HG03432 (cell line): ENCODE data around the gene SLC6A15.

ENCODE experiments used
- ATAC-seq: cut with Tn5 transposase; IDR thresholded peaks from one replicate; pipeline ENCODE4 v1.9.1; 2021; ENCODE audit warnings: mild to moderate bottlenecking, moderate library complexity; ENCODE audit not compliant: unreplicated experiment

Gene SLC6A15

DNA sequence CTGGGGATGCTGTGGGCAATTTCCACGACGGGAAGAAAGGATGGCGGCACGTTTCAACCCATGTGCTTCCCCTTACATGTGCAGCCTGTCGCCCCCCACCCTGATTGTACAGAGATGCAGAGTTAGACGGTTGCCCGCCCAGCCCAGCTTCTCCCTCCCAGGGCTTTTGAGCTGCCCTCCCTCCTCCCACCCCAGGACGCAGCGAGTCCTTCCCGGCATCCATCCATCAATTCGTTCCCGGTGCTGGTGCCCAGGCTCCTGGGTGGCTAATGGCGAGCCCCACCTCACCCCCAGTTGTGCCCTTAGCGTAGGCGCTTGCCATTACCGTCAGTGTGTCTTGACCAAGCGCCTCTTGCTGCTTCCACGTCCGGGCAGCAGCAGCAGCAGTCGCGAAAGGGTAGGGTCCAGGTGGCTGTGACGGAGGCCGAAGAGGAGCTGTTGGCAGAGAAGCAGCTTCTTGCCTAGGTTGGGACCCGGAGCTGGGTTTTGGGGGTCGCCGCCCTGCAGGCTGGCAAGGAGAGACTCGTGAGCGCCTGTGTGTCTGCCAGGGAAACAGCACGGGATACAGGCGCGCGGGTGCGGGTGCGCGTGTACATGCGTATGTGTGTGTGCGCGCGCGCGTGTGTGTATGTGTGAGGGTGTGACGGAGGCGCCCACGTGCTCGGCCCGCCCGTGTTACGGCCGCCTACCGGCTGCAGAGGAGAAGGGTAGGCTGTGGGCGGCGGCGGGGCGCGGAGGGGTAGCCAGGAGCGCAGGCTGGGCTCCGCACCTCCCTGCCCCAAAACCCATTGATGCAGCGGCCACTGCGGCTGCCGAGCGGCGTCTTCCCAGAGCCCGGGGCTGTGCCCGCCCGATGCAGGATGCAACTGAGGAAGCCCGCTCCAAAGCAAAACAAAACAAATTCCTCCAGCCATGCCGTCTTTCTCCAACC lies at the start of gene SLC6A15:
SLC6A15 (minus strand) TSS at position 602 of the 931 bp plus-strand sequence. CDS start 20,679 bp downstream, outside the sequence.
- peak; percentile 81 for ATAC-seq

DNA sequence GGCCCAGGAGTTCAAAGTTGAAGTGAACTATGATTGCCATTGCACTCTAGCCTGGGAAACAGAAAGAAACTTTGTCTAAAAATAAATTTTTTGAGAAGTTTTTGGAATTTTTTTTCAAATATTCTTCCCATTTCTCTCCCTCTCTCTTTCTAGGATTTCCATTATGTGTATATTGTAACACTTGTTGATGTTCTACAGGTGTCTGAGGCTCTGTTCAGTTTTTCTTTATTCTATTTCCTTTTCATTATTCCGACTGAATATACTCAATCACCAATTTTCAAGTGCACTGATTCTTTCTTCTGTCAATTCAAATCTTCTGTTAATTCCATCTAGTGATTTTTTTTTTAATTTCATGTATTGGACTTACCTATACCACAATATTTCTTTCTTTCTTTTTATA lies 48.3 kb upstream of the SLC6A15 start:
- ATAC-seq, result no peak

GRCh38 chr12:84955298-84955697 lies 42.7 kb upstream of the SLC6A15 start:
- ATAC-seq, result no peak

GRCh38 chr12:84954415-84954814 lies 41.8 kb upstream of the SLC6A15 start:
- ATAC-seq, result peak; percentile 67

GRCh38 chr12:84950971-84951546 lies 38.5 kb upstream of the SLC6A15 start:
- ATAC-seq, result no peak

- ATAC-seq, result no peak
Observed at GRCh38 chr12:84946753-84947152, 34.2 kb upstream of the SLC6A15 start.

- ATAC-seq, result no peak
Observed at GRCh38 chr12:84937415-84937814, 24.8 kb upstream of the SLC6A15 start.

DNA sequence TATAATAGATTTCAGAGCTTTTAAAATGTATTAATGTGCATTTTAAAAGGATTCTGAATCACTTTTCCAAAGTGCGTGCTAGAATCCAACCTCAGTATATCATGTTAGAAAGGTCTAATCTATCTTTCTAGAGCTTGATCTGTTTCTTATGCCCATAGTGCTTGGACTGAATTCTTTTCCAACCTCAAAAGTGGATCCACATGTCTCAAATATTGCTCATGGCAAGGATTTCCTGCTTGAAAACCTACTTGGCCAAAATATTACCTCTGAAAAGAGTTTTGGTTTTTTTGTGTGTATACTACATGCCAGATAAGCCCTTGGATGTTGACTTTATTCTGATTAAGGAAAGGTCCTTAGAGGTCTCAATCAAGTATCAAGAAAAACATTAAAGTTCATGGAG lies 16.9 kb upstream of the SLC6A15 start:
- no peak for ATAC-seq

- no peak for ATAC-seq
Observed at GRCh38 chr12:84924981-84925380, 12.4 kb upstream of the SLC6A15 start.

DNA sequence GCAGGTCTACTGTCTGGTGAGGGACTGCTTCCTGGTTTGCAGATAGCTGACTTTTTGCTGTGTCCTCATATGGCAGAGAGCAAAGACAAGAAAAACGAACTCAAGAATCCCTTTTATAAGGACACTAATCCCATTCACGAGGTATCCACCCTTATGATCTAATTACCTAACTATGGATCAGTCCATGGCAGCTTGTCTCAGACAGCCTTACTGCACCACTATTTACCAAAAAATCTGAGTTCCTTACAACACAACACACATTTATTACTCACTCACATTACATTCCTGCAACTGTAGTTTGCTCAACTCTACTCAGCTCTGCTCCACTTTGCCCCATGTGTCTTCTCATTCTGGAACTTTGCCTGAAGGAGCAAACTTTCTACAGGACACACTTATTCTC lies 10.1 kb upstream of the SLC6A15 start:
- ATAC-seq, result no peak

DNA sequence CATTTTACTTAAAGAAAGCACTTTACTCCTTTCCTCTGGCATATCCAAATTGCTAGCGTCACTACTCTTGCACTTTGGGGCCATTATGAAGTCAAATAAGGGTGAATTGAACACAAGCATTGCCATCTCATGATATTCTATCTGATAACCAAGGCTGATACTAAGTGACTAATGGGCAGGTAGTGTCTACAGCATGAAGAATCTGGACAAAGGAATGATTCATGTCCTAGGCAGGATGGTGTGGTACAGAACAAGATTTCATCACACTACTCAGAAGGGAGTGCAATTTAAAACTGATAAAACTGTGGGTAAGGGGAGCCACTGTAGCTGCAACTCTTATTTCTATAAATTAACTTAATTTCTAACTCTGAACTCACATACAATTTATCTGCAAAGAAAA lies 7.7 kb upstream of the SLC6A15 start:
- no peak for ATAC-seq

DNA sequence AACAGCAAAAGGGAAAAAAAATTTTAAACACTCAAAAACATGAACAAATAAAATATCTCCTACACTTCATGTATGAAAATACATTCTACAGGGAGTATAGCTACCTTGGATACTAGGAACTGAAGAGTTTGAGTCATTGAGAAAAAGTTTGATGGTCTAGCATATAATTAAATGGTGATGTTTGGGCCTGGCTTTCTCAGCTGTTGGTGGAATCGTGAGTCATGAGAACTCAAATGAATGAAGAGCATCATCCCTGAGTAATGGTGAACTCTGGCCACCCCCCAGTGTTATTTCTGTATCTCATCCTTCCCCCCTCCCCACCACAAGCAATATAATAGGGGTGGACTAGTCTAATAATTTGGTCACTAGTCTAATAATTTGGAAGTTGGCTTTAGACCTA lies 6.7 kb upstream of the SLC6A15 start:
- ATAC-seq, result no peak

GRCh38 chr12:84913129-84913515 lies 523 bp upstream of the SLC6A15 start:
- no peak for ATAC-seq

- ATAC-seq, result no peak
Observed at GRCh38 chr12:84911271-84912197, 1.1 kb downstream of the SLC6A15 start.

DNA sequence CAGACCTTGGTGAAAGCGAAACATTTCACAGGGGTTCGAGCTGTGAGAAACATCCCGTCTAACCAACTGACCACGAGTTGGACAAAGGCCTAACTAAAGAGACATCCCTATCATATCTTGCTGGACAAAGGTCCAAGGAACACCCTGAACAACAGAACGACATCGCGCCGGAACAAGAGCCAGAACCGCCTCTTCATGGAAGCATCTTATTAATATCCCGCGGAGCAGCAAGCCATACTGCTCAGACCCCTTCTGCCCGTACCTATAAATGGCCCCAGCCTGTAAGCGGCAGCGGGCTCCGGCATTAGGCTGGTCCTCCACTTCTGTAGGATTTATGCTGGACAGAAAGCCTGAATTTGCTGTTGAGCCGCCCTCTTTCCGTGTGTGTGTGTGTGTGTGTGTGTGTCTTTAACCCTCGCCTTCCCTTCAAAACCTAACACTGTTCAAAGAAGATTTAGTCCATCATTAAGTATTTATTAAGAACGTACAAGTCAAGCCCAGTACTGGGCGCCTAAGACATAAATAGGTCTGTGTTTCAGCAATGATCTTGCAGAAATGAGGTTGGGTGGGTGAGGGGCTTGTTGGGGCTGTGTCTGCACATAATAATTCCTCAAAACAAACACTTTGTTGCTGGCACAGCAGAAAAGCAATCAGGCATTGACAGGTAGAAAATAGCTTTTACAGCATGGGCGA lies 1.9 kb downstream of the SLC6A15 start:
- no peak for ATAC-seq

- no peak for ATAC-seq
Observed at GRCh38 chr12:84904051-84904450, 8.5 kb downstream of the SLC6A15 start.

GRCh38 chr12:84891106-84891838 lies 21.3 kb downstream of the SLC6A15 start:
- ATAC-seq, result no peak

DNA sequence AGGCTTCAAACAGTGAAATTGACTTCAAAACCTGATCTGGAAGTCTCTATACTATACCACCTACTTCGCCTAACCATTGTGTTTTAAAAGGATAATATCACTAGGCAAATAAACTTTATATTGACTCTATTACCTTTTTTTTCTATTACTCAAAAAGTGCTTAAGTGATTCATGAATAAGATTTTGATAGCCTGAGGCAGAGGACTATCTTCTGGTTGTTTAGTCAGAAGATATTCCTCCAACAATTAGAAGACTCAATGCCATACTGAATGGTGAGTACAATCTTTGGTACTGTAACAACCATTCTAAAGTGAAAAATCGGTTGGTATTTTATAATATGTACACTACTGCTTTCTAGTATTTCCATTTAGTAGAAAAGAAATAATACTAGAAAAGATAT lies 22.8 kb downstream of the SLC6A15 start:
- ATAC-seq, result no peak

DNA sequence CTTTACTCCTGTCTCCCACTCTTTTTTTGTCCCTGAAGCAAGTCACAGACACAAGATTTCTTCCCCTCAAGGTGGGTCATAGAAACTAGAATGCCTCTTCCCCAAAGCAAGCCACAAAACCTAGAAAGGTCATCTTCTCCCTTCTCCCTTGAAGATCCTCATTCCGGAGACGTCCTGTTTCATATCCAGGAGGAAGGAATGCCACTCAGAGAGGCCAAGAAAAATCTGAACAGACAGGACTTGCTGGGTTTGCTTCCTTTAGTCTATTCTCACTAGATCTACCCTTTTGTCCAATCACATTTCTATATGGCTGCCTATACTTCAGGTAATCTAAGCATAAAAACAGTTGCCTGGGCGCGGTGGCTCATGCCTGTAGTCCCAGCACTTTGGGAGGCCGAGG lies 23.7 kb downstream of the SLC6A15 start:
- ATAC-seq, result no peak

GRCh38 chr12:84877340-84877739 lies 35.3 kb downstream of the SLC6A15 start:
- no peak for ATAC-seq
